B cell (primary cell): ENCODE measurements around the gene PEX16. TPM values are rescaled to one million over a fixed set of nuclear protein-coding genes. Genes with fewer than 3 reads are reported as not detected.

Experiments used
- ATAC-seq: fragments of 200-7000 bp; cut with Tn5 transposase; one replicate; pipeline ENCODE4 v1.10.0; 2021; ENCODE audit warnings: low read depth, mild to moderate bottlenecking, moderate number of reproducible peaks, moderate library complexity
- CTCF ChIA-PET: fragments of 350-600 bp; sonication (Branson Sonifier 250); formaldehyde crosslinking; loops from one replicate; lab custom pipeline; 2021; ENCODE audit warnings: antibody characterized with exemption, inconsistent platforms; lab: Charles Lee
- POLR2A ChIA-PET: fragments of 350-600 bp; sonication (Branson Sonifier 250); formaldehyde crosslinking; loops from one replicate; lab custom pipeline; 2021; ENCODE audit warnings: antibody characterized with exemption; lab: Charles Lee
- DNase-seq: peaks from one replicate; pipeline ENCODE4 v3.0.0; 2013
- H2AFZ ChIP-seq: 2 replicates; pipeline ENCODE4 v1.6.1; 2012; ENCODE audit warnings: mild to moderate bottlenecking, low read depth, low read length; ENCODE audit not compliant: insufficient read depth, poor library complexity, severe bottlenecking
- H3K27ac ChIP-seq, 2 donors: 1 replicate in 1 of 2; 2 replicates in 1 of 2; pipeline ENCODE4 v1.5.1; 2012 to 2013; ENCODE audit warnings: low read length in 2 of 2, mild to moderate bottlenecking in 2 of 2, moderate library complexity in 1 of 2
- H3K27me3 ChIP-seq, 4 experiments: fragments of 200-600 bp in 1 of 4; sonication (generic) in 1 of 4; replicated peaks in 1 of 4; 1 replicate in 2 of 4; 2 replicates in 2 of 4; pipeline versions ENCODE4 v1.6.1 to v1.7.0; 2013 to 2016; ENCODE audit warnings: low read length in 3 of 4, mild to moderate bottlenecking in 2 of 4, mixed read lengths in 1 of 4, moderate library complexity in 1 of 4; ENCODE audit not compliant: insufficient read depth in 4 of 4, control insufficient read depth in 3 of 4; ENCODE audit errors: control extremely low read depth in 1 of 4
- H3K36me3 ChIP-seq, 2 experiments: replicated peaks in 1 of 2; 1 replicate in 1 of 2; 2 replicates in 1 of 2; pipeline versions ENCODE4 v1.6.1 to v1.7.1; 2013; ENCODE audit warnings: low read length in 1 of 2; ENCODE audit not compliant: insufficient read depth in 2 of 2, control insufficient read depth in 1 of 2; ENCODE audit errors: control extremely low read depth in 1 of 2, extremely low read depth in 1 of 2
- H3K4me1 ChIP-seq, 2 donors: fragments of 200-600 bp in 1 of 2; sonication (generic) in 1 of 2; 1 replicate in 1 of 2; 2 replicates in 1 of 2; pipeline versions ENCODE4 v1.5.1 to v1.6.1; 2013 to 2017; ENCODE audit warnings: low read length in 2 of 2; ENCODE audit not compliant: control insufficient read depth in 2 of 2, insufficient read depth in 2 of 2
- H3K4me2 ChIP-seq: replicated peaks from 2 replicates; pipeline ENCODE3; 2012; ENCODE audit warnings: mild to moderate bottlenecking, low read depth, low read length; ENCODE audit not compliant: poor library complexity, severe bottlenecking
- H3K4me3 ChIP-seq, 5 experiments: fragments of 200-600 bp in 1 of 5; sonication (generic) in 1 of 5; 1 replicate in 3 of 5; 2 replicates in 2 of 5; pipeline versions ENCODE4 v1.5.1 to v1.7.0; 2011 to 2016; ENCODE audit warnings: low read length in 4 of 5, mild to moderate bottlenecking in 4 of 5, low read depth in 2 of 5, control low read depth in 1 of 5, moderate library complexity in 1 of 5; ENCODE audit not compliant: insufficient read depth in 1 of 5; ENCODE audit errors: control extremely low read depth in 1 of 5, extremely low read depth in 1 of 5
- H3K79me2 ChIP-seq: fragments of 200-600 bp; sonication (generic); one replicate; pipeline ENCODE4 v1.6.0; 2016; ENCODE audit warnings: low read length; ENCODE audit not compliant: control insufficient read depth, insufficient read depth
- H3K9ac ChIP-seq: fragments of 200-600 bp; sonication (generic); 2 replicates; pipeline ENCODE4 v1.6.1; 2017; ENCODE audit warnings: mild to moderate bottlenecking, low read length, moderate library complexity
- H3K9me3 ChIP-seq, 3 donors: one replicate each; pipeline versions ENCODE4 v1.6.1 to v1.7.1; 2013; ENCODE audit warnings: low read length in 2 of 3; ENCODE audit not compliant: control insufficient read depth in 2 of 3, insufficient read depth in 1 of 3; ENCODE audit errors: control extremely low read depth in 1 of 3
- H4K20me1 ChIP-seq: 2 replicates; pipeline ENCODE4 v1.6.0; 2012; ENCODE audit warnings: mild to moderate bottlenecking, low read length; ENCODE audit not compliant: insufficient read depth, control insufficient read depth, poor library complexity, severe bottlenecking
- H3K27ac Mint-ChIP-seq: one replicate; pipeline ENCODE4 v1.8.0; 2021; ENCODE audit warnings: mixed read lengths
- H3K27me3 Mint-ChIP-seq: one replicate; pipeline ENCODE4 v1.8.0; 2021; ENCODE audit warnings: mixed read lengths
- H3K4me1 Mint-ChIP-seq: one replicate; pipeline ENCODE4 v1.8.0; 2021; ENCODE audit warnings: mixed read lengths
- H3K4me3 Mint-ChIP-seq: one replicate; pipeline ENCODE4 v1.8.0; 2021; ENCODE audit warnings: mixed read lengths
- H3K9me3 Mint-ChIP-seq: one replicate; pipeline ENCODE4 v1.8.0; 2022; ENCODE audit warnings: mixed read lengths; ENCODE audit not compliant: insufficient read depth
- EZH2 ChIP-seq: IDR thresholded peaks from 2 replicates; pipeline ENCODE4 v1.6.1; 2012; ENCODE audit warnings: borderline replicate concordance, low read depth, mild to moderate bottlenecking, moderate library complexity, low read length; ENCODE audit not compliant: insufficient read depth, poor library complexity, severe bottlenecking
- WGBS: methylation state at CpG from one replicate; pipeline ENCODE4 v1.1.5; 2013; ENCODE audit warnings: missing lambda C conversion rate; ENCODE audit not compliant: insufficient coverage; 5-methylcytosine and 5-hydroxymethylcytosine counted together
- intact Hi-C: fragments of 100-400 bp; cut with micrococcal nuclease; formaldehyde crosslinking; loops from one replicate; pipeline ENCODE4 v1.10.0; 2022
- polyA plus RNA-seq: library from polyadenylated mRNA; depleted of rRNA; stranded (reverse); fragments of >200 nt; gene quantifications from 2 replicates; pipeline ENCODE4 v1.2.3, GENCODE V29; 2012
- total RNA-seq, 2 donors: library from RNA; stranded (reverse); fragments of 120-200 nt in 1 of 2; gene quantifications; 1 replicate in 1 of 2; 2 replicates in 1 of 2; pipeline versions ENCODE4 v1.2.3 to v1.2.4, GENCODE V29; 2013 to 2022
- TF ChIP-seq, protein P1 (sequence below): fragments of 200-600 bp; IDR thresholded peaks from one replicate; pipeline ENCODE4 v1.8.0; 2022; ENCODE audit warnings: antibody characterized with exemption, mild to moderate bottlenecking

Gene PEX16
- total and polyA plus RNA-seq, 2 donors (not counting 1 experiment from before 2014, with no cell fraction given), result 89.4 to 107 TPM

DNA sequence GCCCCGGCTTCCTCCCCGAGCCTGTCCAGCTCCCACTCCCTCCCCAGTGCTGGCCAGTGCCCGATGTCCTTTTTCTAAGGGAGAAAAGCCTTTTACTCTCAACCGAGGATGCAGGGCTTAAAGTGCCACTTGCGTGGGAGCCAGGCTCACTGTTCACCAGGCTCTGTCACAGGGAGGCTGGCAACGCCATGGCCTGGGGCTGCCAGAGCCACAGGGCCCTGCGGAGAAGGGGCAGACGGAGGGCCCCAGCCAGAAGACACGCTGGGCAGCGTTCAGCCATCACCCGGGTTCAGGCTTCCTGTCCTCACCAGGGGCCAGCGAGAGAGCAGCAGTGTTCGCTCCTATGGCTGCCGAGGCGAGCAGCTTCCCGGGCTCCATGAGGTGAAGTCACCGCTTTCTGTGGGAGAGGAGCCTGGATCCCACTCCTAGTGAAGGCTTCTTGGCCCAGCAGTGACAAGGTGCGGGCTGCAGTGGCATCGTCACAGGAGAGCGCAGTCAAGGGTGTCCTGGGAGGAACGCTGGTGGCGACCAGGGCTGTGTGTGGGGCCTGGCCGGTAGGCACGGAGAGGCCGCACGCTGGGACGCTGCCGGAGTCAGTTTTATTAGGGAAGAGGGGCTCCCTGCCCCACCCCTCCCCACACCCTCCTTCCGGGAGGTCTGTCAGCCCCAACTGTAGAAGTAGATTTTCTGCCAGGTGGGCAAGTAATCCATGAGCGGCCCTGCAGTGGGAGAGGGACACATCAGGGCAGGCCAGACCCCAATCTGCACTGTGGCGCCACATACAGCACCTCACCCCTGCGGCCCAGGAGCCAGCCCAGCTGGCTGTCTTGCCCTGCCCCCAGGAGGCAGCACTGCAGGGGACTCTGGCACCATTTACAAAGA is 7.8 kb downstream of the PEX16 start:
- Mint-ChIP-seq H3K4me3 (no peak overlapping the region), H3K27ac (no peak overlapping the region), H3K9me3 (no peaks in the 10 kb centered on the region), H3K27me3 (no peaks in the 10 kb centered on the region), H3K4me1 (peaks cover 18% of the 10 kb centered on the region)
- POLR2A ChIA-PET, result no interaction called here
- 92% methylated on average over 27 of the region's 32 CpGs for WGBS
- H3K4me1 ChIP-seq, result peaks cover 0 to 13% of the 10 kb centered on the region in 2 donors
- no peak for ATAC-seq
- TF ChIP-seq, protein P1, sequence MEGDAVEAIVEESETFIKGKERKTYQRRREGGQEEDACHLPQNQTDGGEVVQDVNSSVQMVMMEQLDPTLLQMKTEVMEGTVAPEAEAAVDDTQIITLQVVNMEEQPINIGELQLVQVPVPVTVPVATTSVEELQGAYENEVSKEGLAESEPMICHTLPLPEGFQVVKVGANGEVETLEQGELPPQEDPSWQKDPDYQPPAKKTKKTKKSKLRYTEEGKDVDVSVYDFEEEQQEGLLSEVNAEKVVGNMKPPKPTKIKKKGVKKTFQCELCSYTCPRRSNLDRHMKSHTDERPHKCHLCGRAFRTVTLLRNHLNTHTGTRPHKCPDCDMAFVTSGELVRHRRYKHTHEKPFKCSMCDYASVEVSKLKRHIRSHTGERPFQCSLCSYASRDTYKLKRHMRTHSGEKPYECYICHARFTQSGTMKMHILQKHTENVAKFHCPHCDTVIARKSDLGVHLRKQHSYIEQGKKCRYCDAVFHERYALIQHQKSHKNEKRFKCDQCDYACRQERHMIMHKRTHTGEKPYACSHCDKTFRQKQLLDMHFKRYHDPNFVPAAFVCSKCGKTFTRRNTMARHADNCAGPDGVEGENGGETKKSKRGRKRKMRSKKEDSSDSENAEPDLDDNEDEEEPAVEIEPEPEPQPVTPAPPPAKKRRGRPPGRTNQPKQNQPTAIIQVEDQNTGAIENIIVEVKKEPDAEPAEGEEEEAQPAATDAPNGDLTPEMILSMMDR, result no peak
- TF ChIP-seq EZH2, result no peak
- peaks cover 44% of the 10 kb centered on the region for H4K20me1 ChIP-seq
- no peak overlapping the region for H3K27ac ChIP-seq
- peaks cover 8% of the 10 kb centered on the region for H3K79me2 ChIP-seq
- no peak overlapping the region for H3K9ac ChIP-seq
- H3K36me3 ChIP-seq, result peaks cover 2 to 47% of the 10 kb centered on the region in 2 experiments
- no peak overlapping the region for H2AFZ ChIP-seq
- H3K4me2 ChIP-seq, result no peak overlapping the region
- H3K9me3 ChIP-seq, result no peaks in the 10 kb centered on the region
- intact Hi-C loops, result loop anchor here (10.0 kb wide), 1 partner anchor 1345 kb away; the partner anchor contains the start of gene CD82
- no peaks in the 10 kb centered on the region for H3K27me3 ChIP-seq
- no peak overlapping the region for H3K4me3 ChIP-seq
- no peak for DNase-seq
- CTCF ChIA-PET, result interaction anchor here (1.1 kb wide), 1 partner anchor 67 kb away, joined by 4 read pairs; no protein-coding TSS in a partner anchor

DNA sequence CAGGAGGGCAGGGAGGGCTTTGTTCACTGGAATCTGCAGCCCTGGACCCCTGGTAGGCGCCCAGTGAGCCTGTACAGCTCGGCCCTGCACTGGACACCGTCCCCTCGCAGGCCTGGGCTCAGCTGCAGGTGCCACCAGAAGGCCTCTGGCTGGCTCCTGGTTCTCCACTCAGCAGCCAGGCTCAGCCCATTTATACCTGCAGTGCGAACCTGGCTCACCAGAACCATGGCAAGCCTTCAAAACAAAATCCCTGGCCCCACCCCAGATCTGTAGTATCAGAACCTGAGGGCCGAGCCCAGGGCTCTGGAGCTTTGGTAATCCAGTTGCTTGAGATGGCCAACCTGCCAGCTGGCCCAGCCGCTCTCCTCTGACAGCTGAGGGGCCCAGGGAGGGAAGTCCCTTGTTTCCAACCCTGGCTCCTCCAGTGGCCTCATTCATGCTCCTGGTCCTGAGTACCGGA is 9.7 kb downstream of the PEX16 start:
- Histone ChIP-seq H3K27me3 (no peaks in the 10 kb centered on the region), H3K4me1 (peaks cover 0 to 13% of the 10 kb centered on the region in 2 donors), H3K36me3 (peaks cover 0 to 29% of the 10 kb centered on the region in 2 experiments), H3K79me2 (no peaks in the 10 kb centered on the region), H2AFZ (no peak overlapping the region), H3K4me2 (no peak overlapping the region), H4K20me1 (peaks cover 28% of the 10 kb centered on the region), H3K9me3 (no peaks in the 10 kb centered on the region), H3K4me3 (no peak overlapping the region), H3K27ac (no peak overlapping the region), H3K9ac (no peak overlapping the region)
- intact Hi-C loops, result no loop called here
- peaks cover 13% of the 10 kb centered on the region for H3K4me1 Mint-ChIP-seq
- ChIA-PET POLR2A (interaction anchor here (1.0 kb wide), 1 partner anchor 15 kb away, joined by 3 read pairs; no protein-coding TSS in a partner anchor), CTCF (interaction anchor here (0.7 kb wide), 1 partner anchor 35 kb away, joined by 3 read pairs; no protein-coding TSS in a partner anchor)
- H3K27me3 Mint-ChIP-seq, result no peaks in the 10 kb centered on the region
- H3K9me3 Mint-ChIP-seq, result no peaks in the 10 kb centered on the region
- no peak for DNase-seq
- TF ChIP-seq, protein P1, result no peak
- no peak for TF ChIP-seq EZH2
- no peak overlapping the region for H3K4me3 Mint-ChIP-seq
- WGBS, result 88% methylated on average over 8 of the region's 8 CpGs
- ATAC-seq, result no peak
- H3K27ac Mint-ChIP-seq, result no peak overlapping the region
